ENCODE data around the gene FHIP2A. TPM values are rescaled to one million over a fixed set of nuclear protein-coding genes. Genes with fewer than 3 reads are reported as not detected.
"Not testable (repeated sequence)": the region's sequence is repeated elsewhere in the genome, so short reads cannot be mapped to it uniquely, and the experiment has no call there.

FHIP2A gene
- total RNA-seq, 1 donor: 47.1 TPM

DNA sequence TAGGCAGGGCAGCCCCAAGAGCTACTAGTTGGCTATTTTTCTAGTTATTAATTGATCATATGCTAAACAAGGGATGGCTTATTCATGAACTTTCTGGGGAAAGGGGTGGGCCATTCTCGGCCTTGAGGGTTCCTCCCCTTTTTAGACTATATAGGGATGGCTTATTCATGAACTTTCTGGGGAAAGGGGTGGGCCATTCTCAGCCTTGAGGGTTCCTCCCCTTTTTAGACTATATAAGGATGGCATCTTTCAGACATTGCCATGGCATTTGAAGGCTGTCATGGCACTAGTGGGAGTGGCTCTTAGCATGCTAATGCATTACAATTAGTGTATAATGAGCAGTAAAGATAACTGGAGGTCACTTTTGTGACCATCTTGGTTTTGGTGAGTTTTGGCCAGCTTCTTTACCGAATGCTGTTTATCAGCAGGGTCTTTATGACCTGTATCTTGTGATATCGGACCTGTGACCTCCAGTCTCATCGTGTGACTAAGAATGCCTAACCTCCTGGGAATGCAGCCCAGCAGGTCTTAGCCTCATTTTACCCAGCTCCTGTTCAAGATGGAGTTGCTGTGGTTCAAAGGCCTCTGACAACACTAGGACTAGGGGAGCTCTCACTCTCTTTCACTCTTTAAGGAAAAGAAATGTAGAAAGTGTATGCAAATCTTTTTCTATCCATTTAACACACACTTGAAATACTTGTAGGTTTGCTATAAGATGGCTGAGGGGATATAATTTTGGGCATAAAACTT, 7.8 kb downstream of the FHIP2A start:
- no peak overlapping the region for H3K4me3 ChIP-seq (ENCODE audit: low read length)
- no peaks in the 10 kb centered on the region for H3K9me3 ChIP-seq (ENCODE audit: low read depth, low read length)
- H3K27me3 ChIP-seq (ENCODE audit: insufficient read depth, low read length): no peaks in the 10 kb centered on the region
- H3K4me1 ChIP-seq (ENCODE audit: insufficient read depth, low read length): peaks cover 20% of the 10 kb centered on the region

DNA sequence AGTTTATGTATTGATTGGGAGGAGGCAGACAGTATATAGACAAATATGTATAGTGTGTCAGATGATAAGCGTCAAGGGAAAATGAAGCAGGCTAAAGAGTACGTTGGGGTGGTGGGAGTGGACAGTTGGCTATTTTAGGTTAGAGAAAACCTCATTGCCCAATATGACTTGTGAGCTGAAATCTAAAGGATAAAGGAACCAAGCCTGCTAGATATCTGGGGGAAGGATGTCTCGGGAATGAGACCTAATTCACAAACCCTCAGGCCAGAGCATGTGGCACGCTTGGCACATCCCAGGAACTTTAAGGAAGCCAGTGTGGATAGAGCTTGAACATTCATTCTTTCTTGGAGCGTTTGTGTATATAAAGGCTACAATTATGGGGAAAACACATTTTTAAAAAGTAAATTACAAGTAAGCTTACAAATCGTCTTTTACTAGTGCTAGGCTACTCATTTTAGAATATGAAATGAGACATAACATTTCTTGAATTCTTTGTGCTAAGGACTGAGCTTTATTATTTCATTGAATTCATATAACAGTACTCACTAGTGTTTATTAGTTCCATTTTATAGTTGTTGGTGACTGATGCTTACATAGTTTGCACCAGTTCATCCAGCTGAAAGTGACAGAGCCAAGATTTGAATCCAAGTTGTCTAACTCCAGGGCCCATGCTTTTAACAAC, 9.7 kb downstream of the FHIP2A start:
- no peaks in the 10 kb centered on the region for H3K9me3 ChIP-seq (ENCODE audit: low read depth, low read length)
- no peak overlapping the region for H3K4me3 ChIP-seq (ENCODE audit: low read length)
- H3K4me1 ChIP-seq (ENCODE audit: insufficient read depth, low read length): peaks cover 9% of the 10 kb centered on the region
- H3K27me3 ChIP-seq (ENCODE audit: insufficient read depth, low read length): no peaks in the 10 kb centered on the region

DNA sequence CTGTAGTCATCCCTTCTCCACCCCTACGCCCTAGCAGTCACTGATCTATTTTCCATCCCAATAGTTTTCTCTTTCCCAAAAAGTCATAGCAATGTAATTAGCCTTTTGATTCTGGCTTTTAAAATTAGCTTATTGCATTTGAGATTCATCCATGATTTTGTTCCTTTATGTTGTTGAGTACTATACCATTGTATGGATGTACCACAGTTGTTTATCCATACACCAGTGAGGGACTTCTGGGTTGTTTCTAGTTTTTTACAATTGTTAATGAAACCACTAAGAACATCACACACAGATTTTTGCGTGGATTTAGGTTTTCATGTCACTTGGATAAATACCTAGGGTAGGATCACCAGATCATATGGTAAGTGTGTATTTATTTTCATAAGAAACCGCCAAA, 16.1 kb downstream of the FHIP2A start:
- Histone ChIP-seq H3K4me1 (ENCODE audit: insufficient read depth, low read length) (no peaks in the 10 kb centered on the region), H3K4me3 (ENCODE audit: low read length) (no peak overlapping the region), H3K27me3 (ENCODE audit: insufficient read depth, low read length) (no peaks in the 10 kb centered on the region), H3K9me3 (ENCODE audit: low read depth, low read length) (no peaks in the 10 kb centered on the region)

DNA sequence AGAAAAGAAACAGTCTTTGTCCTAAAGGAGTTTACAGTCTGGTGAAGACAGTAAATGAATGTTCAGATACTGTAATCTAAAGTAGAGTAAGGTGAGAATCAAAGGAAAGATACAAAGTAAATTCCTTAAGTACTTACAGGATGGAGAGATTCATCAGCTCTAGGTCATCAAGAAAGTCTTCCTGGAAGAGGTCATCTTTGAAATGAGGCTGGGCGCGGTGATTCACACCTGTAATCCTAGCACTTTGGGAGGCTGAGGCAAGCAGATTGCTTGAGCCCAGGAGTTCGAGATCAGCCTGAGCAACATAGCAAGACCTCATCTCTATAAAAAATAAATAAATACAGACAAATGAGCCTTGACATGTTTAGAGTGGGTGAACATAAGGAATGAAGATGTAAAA, 18.3 kb downstream of the FHIP2A start:
- no peak overlapping the region for H3K4me3 ChIP-seq (ENCODE audit: low read length)
- H3K9me3 ChIP-seq (ENCODE audit: low read depth, low read length): no peaks in the 10 kb centered on the region
- no peaks in the 10 kb centered on the region for H3K4me1 ChIP-seq (ENCODE audit: insufficient read depth, low read length)
- H3K27me3 ChIP-seq (ENCODE audit: insufficient read depth, low read length): no peaks in the 10 kb centered on the region

DNA sequence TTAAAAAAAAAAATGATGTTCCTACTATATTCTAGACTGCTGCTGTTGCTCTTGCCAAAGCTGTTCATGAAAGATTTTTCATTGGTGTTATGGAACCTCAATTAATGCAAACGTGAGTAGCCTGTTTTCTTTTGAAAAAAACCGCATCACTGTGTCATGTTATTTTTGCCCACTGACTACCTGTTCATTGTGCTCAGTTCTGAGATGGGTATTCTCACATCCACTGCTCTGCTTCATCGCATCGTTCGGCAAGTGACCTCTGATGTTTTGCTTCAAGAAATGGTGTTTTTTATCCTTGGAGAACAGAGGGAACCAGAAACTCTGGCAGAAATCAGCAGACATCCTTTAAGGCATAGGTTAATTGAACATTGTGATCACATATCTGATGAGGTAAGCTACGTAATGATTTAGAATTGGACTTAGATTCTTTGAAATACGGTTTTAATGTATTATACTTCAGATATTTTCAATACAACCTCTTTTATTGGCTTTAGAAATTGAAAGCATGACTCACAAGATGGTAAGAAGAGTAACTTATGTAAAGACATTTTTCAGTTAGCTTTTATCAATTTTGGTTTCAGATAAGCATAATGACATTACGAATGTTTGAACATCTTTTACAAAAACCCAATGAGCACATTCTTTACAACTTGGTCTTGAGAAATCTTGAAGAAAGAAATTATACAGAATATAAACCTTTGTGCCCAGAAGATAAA, 24.6 kb downstream of the FHIP2A start:
- Histone ChIP-seq H3K27me3 (ENCODE audit: insufficient read depth, low read length) (no peaks in the 10 kb centered on the region), H3K4me1 (ENCODE audit: insufficient read depth, low read length) (no peaks in the 10 kb centered on the region), H3K9me3 (ENCODE audit: low read depth, low read length) (no peaks in the 10 kb centered on the region), H3K4me3 (ENCODE audit: low read length) (no peak overlapping the region)

DNA sequence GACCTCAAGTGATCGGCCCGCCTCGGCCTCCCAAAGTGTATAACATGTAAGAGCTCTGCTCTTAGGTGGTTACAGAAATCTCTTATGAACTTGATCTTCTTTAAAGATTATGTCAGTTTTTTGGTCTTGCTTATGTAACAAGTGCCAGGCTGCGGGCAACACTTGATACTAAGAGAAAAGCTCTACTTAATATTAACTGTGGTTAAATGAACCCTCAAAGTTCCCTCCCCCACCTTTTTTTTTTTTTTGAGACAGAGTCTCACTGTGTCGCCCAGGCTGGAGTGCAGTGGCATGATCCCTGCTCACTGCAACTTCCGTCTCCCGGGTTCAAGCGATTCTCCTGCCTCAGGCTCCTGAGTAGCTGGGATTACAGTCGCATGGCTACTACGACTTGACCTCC, 25.9 kb downstream of the FHIP2A start:
- H3K9me3 ChIP-seq (ENCODE audit: low read depth, low read length); H3K4me3 ChIP-seq (ENCODE audit: low read length); H3K27me3 ChIP-seq (ENCODE audit: insufficient read depth, low read length); H3K4me1 ChIP-seq (ENCODE audit: insufficient read depth, low read length): not testable (repeated sequence)

DNA sequence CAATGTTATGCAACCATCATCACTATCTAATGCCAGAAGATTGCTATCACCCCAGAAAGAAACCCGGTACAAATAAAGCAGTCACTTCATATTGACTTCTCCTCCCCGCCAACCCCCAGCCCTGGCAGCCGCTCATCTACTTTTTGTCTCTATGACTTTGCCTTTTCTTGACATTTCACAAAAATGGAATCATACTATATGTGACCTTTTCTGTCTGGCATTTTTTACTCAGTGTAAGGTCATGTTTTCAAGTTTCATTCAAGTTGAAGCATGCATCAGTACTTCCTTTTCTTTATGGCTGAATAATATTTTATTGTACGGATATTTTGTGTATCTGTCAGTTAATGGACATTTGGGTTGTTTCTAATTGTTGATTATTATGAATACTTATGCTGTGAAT, 28.1 kb downstream of the FHIP2A start:
- no peaks in the 10 kb centered on the region for H3K4me1 ChIP-seq (ENCODE audit: insufficient read depth, low read length)
- H3K4me3 ChIP-seq (ENCODE audit: low read length): no peak overlapping the region
- H3K9me3 ChIP-seq (ENCODE audit: low read depth, low read length): no peaks in the 10 kb centered on the region
- no peaks in the 10 kb centered on the region for H3K27me3 ChIP-seq (ENCODE audit: insufficient read depth, low read length)

DNA sequence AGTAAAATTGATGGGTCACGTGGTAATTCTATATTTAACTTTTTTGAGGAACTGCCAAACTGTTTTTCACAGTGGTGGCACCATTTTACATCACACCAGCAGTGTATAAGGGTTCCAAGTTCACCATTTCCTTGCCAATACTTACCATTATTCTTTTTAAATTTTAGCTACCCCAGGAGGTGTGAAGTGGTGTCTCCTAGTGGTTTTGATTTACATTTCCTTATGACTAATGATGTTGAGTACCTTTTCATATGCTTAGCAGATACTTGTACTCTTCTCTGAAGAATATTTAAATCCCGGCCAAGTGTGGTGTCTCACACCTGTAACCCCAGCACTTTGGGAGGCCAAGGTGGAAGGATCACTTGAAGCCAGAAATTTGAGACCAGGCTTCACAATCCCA, 28.5 kb downstream of the FHIP2A start:
- Histone ChIP-seq H3K4me1 (ENCODE audit: insufficient read depth, low read length) (no peaks in the 10 kb centered on the region), H3K27me3 (ENCODE audit: insufficient read depth, low read length) (no peaks in the 10 kb centered on the region), H3K4me3 (ENCODE audit: low read length) (no peak overlapping the region), H3K9me3 (ENCODE audit: low read depth, low read length) (no peaks in the 10 kb centered on the region)

DNA sequence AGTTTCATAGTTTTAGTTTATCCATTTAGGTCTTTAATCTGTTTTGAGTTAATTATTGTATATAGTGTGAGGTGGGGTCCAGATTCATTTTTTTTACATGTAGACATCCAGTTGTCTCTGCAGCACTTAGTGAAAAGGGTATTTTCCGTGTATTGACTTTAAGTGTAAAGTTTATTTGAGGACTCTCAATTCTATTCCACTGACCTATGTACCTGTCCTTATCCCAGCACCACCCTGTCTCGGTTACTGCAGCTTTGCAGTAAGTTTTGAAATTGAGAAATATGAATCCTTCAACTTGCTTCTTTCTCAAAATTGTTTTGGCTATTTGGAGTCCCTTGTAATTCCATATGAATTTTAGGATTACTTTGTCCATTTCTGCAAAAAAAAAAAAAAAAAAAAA, 29.8 kb downstream of the FHIP2A start:
- H3K9me3 ChIP-seq (ENCODE audit: low read depth, low read length): no peaks in the 10 kb centered on the region
- H3K4me1 ChIP-seq (ENCODE audit: insufficient read depth, low read length): no peaks in the 10 kb centered on the region
- H3K4me3 ChIP-seq (ENCODE audit: low read length): no peak overlapping the region
- no peaks in the 10 kb centered on the region for H3K27me3 ChIP-seq (ENCODE audit: insufficient read depth, low read length)

DNA sequence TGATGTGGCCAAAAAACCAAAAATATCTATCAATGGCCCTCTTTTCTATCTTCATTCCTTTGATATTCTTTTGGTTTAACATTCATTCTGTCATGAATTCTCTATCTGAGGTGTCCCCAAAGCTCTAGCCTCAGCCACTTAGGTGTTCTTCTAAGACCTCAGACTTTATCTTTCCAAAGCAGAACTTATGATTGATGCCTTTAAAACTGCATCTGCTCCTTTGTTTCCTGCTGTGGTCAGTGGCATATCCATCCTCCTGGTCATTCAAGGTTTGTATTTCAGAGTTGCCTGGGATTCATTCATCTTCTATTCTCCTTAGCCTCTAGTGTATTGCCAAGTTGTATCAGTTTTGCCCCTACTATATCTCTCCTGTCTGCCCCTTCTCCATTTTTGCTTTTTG, 30.6 kb downstream of the FHIP2A start:
- Histone ChIP-seq H3K4me1 (ENCODE audit: insufficient read depth, low read length) (no peaks in the 10 kb centered on the region), H3K4me3 (ENCODE audit: low read length) (no peak overlapping the region), H3K27me3 (ENCODE audit: insufficient read depth, low read length) (no peaks in the 10 kb centered on the region), H3K9me3 (ENCODE audit: low read depth, low read length) (no peaks in the 10 kb centered on the region)

DNA sequence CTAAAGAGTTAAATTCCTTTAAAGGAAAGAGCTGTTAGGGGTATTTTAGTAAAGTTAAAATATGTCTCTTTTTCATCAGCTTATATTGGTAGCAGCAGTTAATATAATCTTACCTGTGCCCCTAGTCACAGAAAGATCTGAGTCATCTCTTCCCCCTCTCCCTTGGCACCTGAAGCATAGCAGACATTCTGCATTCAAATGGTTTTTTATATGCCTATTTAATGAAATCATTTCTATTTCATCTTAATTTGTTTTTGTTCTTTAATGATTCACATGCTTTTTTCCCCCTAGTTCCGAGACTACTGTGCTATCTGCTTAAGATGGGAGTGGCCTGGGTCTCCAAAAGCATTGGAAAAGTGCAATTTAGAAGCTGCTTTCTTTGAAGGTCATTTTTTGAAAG, 33.3 kb downstream of the FHIP2A start:
- no peaks in the 10 kb centered on the region for H3K4me1 ChIP-seq (ENCODE audit: insufficient read depth, low read length)
- no peak overlapping the region for H3K4me3 ChIP-seq (ENCODE audit: low read length)
- H3K9me3 ChIP-seq (ENCODE audit: low read depth, low read length): no peaks in the 10 kb centered on the region
- no peaks in the 10 kb centered on the region for H3K27me3 ChIP-seq (ENCODE audit: insufficient read depth, low read length)

DNA sequence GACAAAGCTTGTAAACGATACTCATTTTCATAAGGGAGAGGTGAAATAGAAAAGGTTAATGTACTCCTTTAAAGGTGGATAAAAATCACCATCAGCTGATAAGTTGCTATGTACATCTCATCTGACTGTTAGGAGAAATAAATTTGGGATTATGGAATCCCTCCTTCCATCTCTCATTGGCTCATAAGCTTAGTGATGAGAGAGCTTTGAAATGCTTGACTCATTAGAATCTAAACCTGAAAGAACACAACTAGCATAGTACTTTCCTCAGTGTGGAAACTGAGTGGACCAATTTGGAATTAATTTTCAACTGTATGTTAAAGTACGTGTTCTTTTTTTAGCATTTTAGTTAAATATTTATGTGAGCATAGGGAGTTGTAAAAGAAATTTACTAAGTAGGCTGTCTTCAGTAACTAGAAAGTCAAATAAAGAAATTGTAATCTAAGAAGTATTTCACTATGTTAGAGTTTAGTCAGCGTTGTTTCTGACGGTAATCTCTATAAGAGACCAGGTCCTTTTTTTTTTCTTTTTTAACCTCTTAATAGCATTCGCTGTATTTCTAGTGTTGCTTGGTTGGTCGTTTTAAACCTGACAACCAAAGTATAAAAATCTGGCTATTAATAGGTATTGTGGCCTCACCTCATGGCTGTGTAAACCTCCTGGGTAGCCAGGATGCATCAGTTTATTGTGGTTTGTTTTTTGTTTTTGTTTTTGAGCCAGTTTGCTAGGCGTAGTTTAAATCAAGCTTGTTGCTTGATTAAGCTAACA, 34.4 kb downstream of the FHIP2A start:
- H3K9me3 ChIP-seq (ENCODE audit: low read depth, low read length): no peaks in the 10 kb centered on the region
- no peaks in the 10 kb centered on the region for H3K4me1 ChIP-seq (ENCODE audit: insufficient read depth, low read length)
- H3K4me3 ChIP-seq (ENCODE audit: low read length): no peak overlapping the region
- no peaks in the 10 kb centered on the region for H3K27me3 ChIP-seq (ENCODE audit: insufficient read depth, low read length)

DNA sequence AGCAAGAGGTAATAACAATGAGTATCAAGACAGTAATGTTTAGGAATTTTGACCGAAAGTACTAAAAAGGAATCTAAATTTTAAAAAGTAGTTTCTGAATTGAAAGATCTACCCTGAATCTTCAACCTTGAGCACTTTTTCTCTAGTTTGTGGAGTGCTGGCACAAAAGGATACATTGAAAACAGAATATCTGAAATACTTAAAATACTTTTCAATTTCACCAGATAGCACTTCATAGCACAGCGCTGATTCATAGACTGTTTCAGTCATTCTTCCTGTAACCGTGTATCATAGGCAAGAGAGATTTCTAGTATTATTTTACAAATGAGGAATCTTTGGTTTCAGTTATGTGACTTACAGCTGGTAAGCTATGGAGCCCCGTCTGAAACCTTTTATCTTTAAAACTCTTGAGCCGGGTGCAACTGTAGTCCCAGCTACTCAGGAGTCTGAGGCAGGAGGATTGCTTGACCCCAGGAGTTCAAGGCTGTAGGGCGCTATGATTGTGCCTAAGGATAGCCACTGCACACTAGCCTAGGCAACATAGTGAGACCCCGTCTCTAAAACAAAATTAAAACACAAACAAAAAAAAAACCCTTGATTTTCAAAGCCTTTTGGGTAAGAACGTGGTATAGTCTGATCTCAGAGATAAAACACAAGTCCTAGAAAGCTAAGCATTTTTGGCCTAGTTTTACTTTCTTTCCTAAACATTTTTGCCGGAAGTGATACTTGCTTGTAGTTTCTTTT, 35.1 kb downstream of the FHIP2A start:
- Histone ChIP-seq H3K4me1 (ENCODE audit: insufficient read depth, low read length) (no peaks in the 10 kb centered on the region), H3K4me3 (ENCODE audit: low read length) (no peak overlapping the region), H3K27me3 (ENCODE audit: insufficient read depth, low read length) (no peaks in the 10 kb centered on the region), H3K9me3 (ENCODE audit: low read depth, low read length) (no peaks in the 10 kb centered on the region)

DNA sequence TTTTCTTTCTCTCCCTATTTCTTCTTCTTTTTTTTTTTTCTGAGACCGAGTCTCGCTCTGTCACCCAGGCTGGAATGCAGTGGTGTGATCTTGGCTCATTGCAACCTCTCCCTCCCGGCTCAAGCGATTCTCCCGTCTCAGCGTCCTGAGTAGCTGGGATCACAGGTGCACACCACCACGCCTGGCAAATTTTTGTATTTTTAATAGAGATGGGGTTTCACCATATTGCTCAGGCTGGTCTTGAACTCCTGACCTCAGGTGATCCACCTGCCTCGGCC, 35.6 kb downstream of the FHIP2A start:
- H3K27me3 ChIP-seq (ENCODE audit: insufficient read depth, low read length); H3K4me3 ChIP-seq (ENCODE audit: low read length); H3K4me1 ChIP-seq (ENCODE audit: insufficient read depth, low read length); H3K9me3 ChIP-seq (ENCODE audit: low read depth, low read length): not testable (repeated sequence)

Measured in mononuclear cell (primary cell).